Measurements from ENCODE around the gene FAM184B. TPM values are rescaled to one million over a fixed set of nuclear protein-coding genes. Genes with fewer than 3 reads are reported as not detected.

Gene FAM184B
- total RNA-seq, 1 experiment from 2014 or later, result 0.17 TPM

GRCh38 chr4:17786567-17786966 lies 5.1 kb upstream of the FAM184B start (continued):
- TF ChIP-seq PRDM15 (CRISPR knock-in tag; IDR thresholded peaks at IDR 0.05) (no peak), ZNF671 (CRISPR knock-in tag; IDR thresholded peaks at IDR 0.05) (no peak), GTF2I (CRISPR knock-in tag; conservative IDR thresholded peaks at IDR 0.05) (no peak), TEAD1 (CRISPR knock-in tag; IDR thresholded peaks at IDR 0.05) (no peak), NFE2L1 (CRISPR knock-in tag; IDR thresholded peaks at IDR 0.05) (no peak), ZNF512 (CRISPR knock-in tag; IDR thresholded peaks at IDR 0.05; ENCODE audit: borderline replicate concordance) (no peak), RELA (CRISPR knock-in tag; IDR thresholded peaks at IDR 0.05; ENCODE audit: borderline replicate concordance) (no peak), AFF4 (CRISPR knock-in tag; IDR thresholded peaks at IDR 0.05; ENCODE audit: borderline replicate concordance) (no peak), RORB (CRISPR knock-in tag; IDR thresholded peaks at IDR 0.05) (no peak)

GRCh38 chr4:17785858-17786257 lies 4.4 kb upstream of the FAM184B start:
- H3K36me3 Mint-ChIP-seq, result no peaks in the 10 kb centered on the region
- peaks cover 8% of the 10 kb centered on the region; the same call in 1 of the 2 replicates for H3K4me1 Mint-ChIP-seq
- ATAC-seq (no peak), DNase-seq (ENCODE audit: low spot score) (no peak)
- ChIA-PET CTCF (no interaction called here), POLR2A (no interaction called here)
- no peaks in the 10 kb centered on the region for H3K9me3 Mint-ChIP-seq
- no peak overlapping the region for H3K4me3 Mint-ChIP-seq
- H3K27me3 Mint-ChIP-seq (ENCODE audit: low read depth), result peaks cover 31% of the 10 kb centered on the region
- no peak overlapping the region for H3K27ac Mint-ChIP-seq
- TF ChIP-seq SMAD3 (CRISPR knock-in tag; IDR thresholded peaks at IDR 0.05; ENCODE audit: borderline replicate concordance), result no peak
- no peak for TF ChIP-seq MXD4 (CRISPR knock-in tag; IDR thresholded peaks at IDR 0.05; ENCODE audit: borderline replicate concordance)
- TF ChIP-seq ARID4B (CRISPR knock-in tag; IDR thresholded peaks at IDR 0.05; ENCODE audit: borderline replicate concordance), result no peak
- no peak for TF ChIP-seq OVOL2 (CRISPR knock-in tag; IDR thresholded peaks at IDR 0.05; ENCODE audit: borderline replicate concordance)
- no peak for TF ChIP-seq ZBTB43 (CRISPR knock-in tag; IDR thresholded peaks at IDR 0.05)

Measured in WTC11 (cell line).